HCT116 (cell line): Measurements from ENCODE around the gene GIPC3.

Source experiments
- ATF3 ChIP-seq: IDR thresholded peaks from 2 replicates; pipeline ENCODE4 v1.6.1; 2012
- CTCF ChIP-seq, 3 experiments: fragments of 200-600 bp in 1 of 3; sonication (generic) in 1 of 3; IDR thresholded peaks in 2 of 3; conservative IDR thresholded peaks in 1 of 3; 2 replicates each; pipeline ENCODE4 v1.5.1; 2012 to 2017; ENCODE audit warnings: low read depth in 2 of 3, low read length in 2 of 3, antibody characterized with exemption in 1 of 3, borderline replicate concordance in 1 of 3, control low read depth in 1 of 3, mild to moderate bottlenecking in 1 of 3, mixed read lengths in 1 of 3, mixed run types in 1 of 3, moderate library complexity in 1 of 3; ENCODE audit not compliant: insufficient read depth in 1 of 3
- EZH2 ChIP-seq: fragments of 200-600 bp; sonication (generic); IDR thresholded peaks from 2 replicates; pipeline ENCODE4 v1.6.1; 2017; ENCODE audit warnings: antibody characterized with exemption, mixed run types
- FOSL1 ChIP-seq: IDR thresholded peaks from 2 replicates; pipeline ENCODE4 v1.6.1; 2012; ENCODE audit warnings: low read depth
- MAX ChIP-seq: IDR thresholded peaks from 2 replicates; pipeline ENCODE4 v1.6.1; 2012
- POLR2A ChIP-seq: IDR thresholded peaks from 2 replicates; pipeline ENCODE4 v1.7.0; 2011; ENCODE audit warnings: borderline replicate concordance; ENCODE audit not compliant: insufficient read depth, insufficient read length; ENCODE audit errors: extremely low read depth
- SIN3A ChIP-seq: IDR thresholded peaks from 2 replicates; pipeline ENCODE4 v1.6.1; 2012; ENCODE audit warnings: low read depth
- SRF ChIP-seq: IDR thresholded peaks from 2 replicates; pipeline ENCODE4 v1.6.1; 2012; ENCODE audit warnings: low read depth
- TCF7L2 ChIP-seq: IDR thresholded peaks from 2 replicates; pipeline ENCODE4 v1.7.0; 2011; ENCODE audit warnings: borderline replicate concordance, inconsistent platforms; ENCODE audit not compliant: insufficient read depth, insufficient read length; ENCODE audit errors: extremely low read depth
- ZBTB33 ChIP-seq: IDR thresholded peaks from 2 replicates; pipeline ENCODE4 v1.6.1; 2011; ENCODE audit warnings: mild to moderate bottlenecking, low read length, moderate library complexity; ENCODE audit not compliant: insufficient replicate concordance; ENCODE audit errors: extremely low read depth
- ZNF274 ChIP-seq: fragments of 200-500 bp; sonication (Bioruptor generic); IDR thresholded peaks from 2 replicates; pipeline ENCODE4 v1.6.1; 2014; ENCODE audit warnings: mild to moderate bottlenecking, low read depth, low read length, inconsistent platforms

GRCh38 chr19:3615524-3616135, 30.4 kb downstream of the GIPC3 start:
- TF ChIP-seq POLR2A (no peak), EZH2 (no peak), MAX (no peak), CTCF (IDR thresholded peaks at IDR 0.05 in 2 of 3, conservative IDR thresholded peaks at IDR 0.05 in 1 of 3; ENCODE audit: borderline replicate concordance in 1 of 3, insufficient read depth in 1 of 3, low read depth in 2 of 3, low read length in 2 of 3) (no peak), FOSL1 (no peak), ZBTB33 (no peak), ATF3 (no peak), ZNF274 (no peak), SIN3A (no peak), SRF (no peak), TCF7L2 (no peak)
